HEK293 (cell line): ENCODE measurements around the gene IFNE.
"Not testable (repeated sequence)": the region's sequence is repeated elsewhere in the genome, so short reads cannot be mapped to it uniquely, and the experiment has no call there.

Source experiments
- CTCF ChIA-PET: fragments of 350-600 bp; formaldehyde crosslinking; extraction: SDS; loops from one replicate; lab custom pipeline; 2021; ENCODE audit warnings: antibody characterized with exemption; lab: Yijun Ruan, JAX
- POLR2A ChIA-PET: fragments of 300-600 bp; formaldehyde crosslinking; extraction: SDS; loops from one replicate; lab custom pipeline; 2020; ENCODE audit warnings: antibody characterized with exemption, inconsistent platforms; lab: Yijun Ruan, JAX
- H3K27ac ChIP-seq: fragments of 200-500 bp; sonication (Bioruptor generic); 2 replicates; pipeline ENCODE4 v1.5.1; 2014; ENCODE audit warnings: low read depth, low read length, control low read depth, inconsistent platforms; ENCODE audit errors: extremely low read depth
- H3K36me3 ChIP-seq, 2 experiments: fragments of 200-500 bp in 1 of 2; sonication (Bioruptor generic) in 1 of 2; 1 replicate in 1 of 2; 2 replicates in 1 of 2; pipeline ENCODE4 v1.5.1; 2014 to 2017; ENCODE audit warnings: inconsistent platforms in 2 of 2, low read length in 2 of 2; ENCODE audit not compliant: control insufficient read depth in 2 of 2, insufficient read depth in 1 of 2
- H3K4me1 ChIP-seq: fragments of 200-500 bp; sonication (Bioruptor generic); 2 replicates; pipeline ENCODE4 v1.5.1; 2014; ENCODE audit warnings: mild to moderate bottlenecking, low read length, inconsistent platforms; ENCODE audit not compliant: control insufficient read depth, insufficient read depth
- H3K4me3 ChIP-seq: 2 replicates; pipeline ENCODE4 v1.5.1; 2011; ENCODE audit warnings: low read depth, mild to moderate bottlenecking, control low read depth, low read length, moderate library complexity
- H3K9me3 ChIP-seq: fragments of 200-500 bp; sonication (Bioruptor generic); 2 replicates; pipeline ENCODE4 v1.5.1; 2014; ENCODE audit warnings: low read depth, low read length, inconsistent platforms; ENCODE audit not compliant: control insufficient read depth, insufficient read depth
- IKZF3 ChIP-seq: fragments of 450-650 bp; IDR thresholded peaks from 2 replicates; pipeline ENCODE4 v1.5.0; 2018; ENCODE audit warnings: missing biosample characterization, mild to moderate bottlenecking, missing genetic modification characterization, moderate library complexity
- KLF1 ChIP-seq: fragments of 450-650 bp; formaldehyde crosslinking; IDR thresholded peaks from 2 replicates; pipeline ENCODE4 v1.5.1; 2016; ENCODE audit warnings: missing biosample characterization, missing genetic modification characterization
- REST ChIP-seq: fragments of 450-650 bp; formaldehyde crosslinking; IDR thresholded peaks from 2 replicates; pipeline ENCODE4 v1.5.1; 2016; ENCODE audit warnings: missing biosample characterization, missing genetic modification characterization
- ZBTB26 ChIP-seq: fragments of 450-650 bp; formaldehyde crosslinking; optimal IDR thresholded peaks from 2 replicates; pipeline ENCODE3; 2016; ENCODE audit warnings: missing biosample characterization, mild to moderate bottlenecking, missing genetic modification characterization
- ZFP41 ChIP-seq: fragments of 450-650 bp; formaldehyde crosslinking; IDR thresholded peaks from 2 replicates; pipeline ENCODE4 v1.5.1; 2016; ENCODE audit warnings: missing biosample characterization, missing genetic modification characterization, borderline replicate concordance
- ZNF133 ChIP-seq: fragments of 450-650 bp; formaldehyde crosslinking; IDR thresholded peaks from 2 replicates; pipeline ENCODE4 v1.5.1; 2016; ENCODE audit warnings: missing biosample characterization, missing genetic modification characterization
- ZNF175 ChIP-seq: fragments of 450-650 bp; formaldehyde crosslinking; IDR thresholded peaks from 2 replicates; pipeline ENCODE4 v1.5.1; 2016; ENCODE audit warnings: missing biosample characterization, missing genetic modification characterization
- ZNF214 ChIP-seq: fragments of 450-650 bp; formaldehyde crosslinking; IDR thresholded peaks from 2 replicates; pipeline ENCODE4 v1.5.1; 2017; ENCODE audit warnings: missing biosample characterization, mild to moderate bottlenecking, missing genetic modification characterization, borderline replicate concordance
- ZNF274 ChIP-seq, 2 experiments: fragments of 200-500 bp in 1 of 2; fragments of 450-650 bp in 1 of 2; sonication (Bioruptor generic) in 1 of 2; formaldehyde crosslinking in 1 of 2; IDR thresholded peaks; 2 replicates each; pipeline versions ENCODE4 v1.5.1 to v1.6.1; 2014 to 2016; ENCODE audit warnings: borderline replicate concordance in 1 of 2, inconsistent platforms in 1 of 2, low read length in 1 of 2, missing biosample characterization in 1 of 2, missing genetic modification characterization in 1 of 2
- ZNF354C ChIP-seq: fragments of 450-650 bp; formaldehyde crosslinking; IDR thresholded peaks from 2 replicates; pipeline ENCODE4 v1.5.1; 2016; ENCODE audit warnings: missing biosample characterization, missing genetic modification characterization, low read depth, borderline replicate concordance
- ZNF362 ChIP-seq: fragments of 450-650 bp; formaldehyde crosslinking; IDR thresholded peaks from 2 replicates; pipeline ENCODE4 v1.5.1; 2016; ENCODE audit warnings: missing biosample characterization, missing genetic modification characterization
- ZNF37A ChIP-seq: fragments of 450-650 bp; IDR thresholded peaks from 2 replicates; pipeline ENCODE4 v1.5.1; 2018; ENCODE audit warnings: missing biosample characterization, missing genetic modification characterization
- ZNF561 ChIP-seq: fragments of 450-650 bp; IDR thresholded peaks from 2 replicates; pipeline ENCODE4 v1.5.1; 2018; ENCODE audit warnings: missing biosample characterization, missing genetic modification characterization, borderline replicate concordance
- ZNF621 ChIP-seq: fragments of 450-650 bp; formaldehyde crosslinking; IDR thresholded peaks from 2 replicates; pipeline ENCODE4 v1.5.1; 2017; ENCODE audit warnings: missing biosample characterization, missing genetic modification characterization
- ZNF624 ChIP-seq: fragments of 450-650 bp; formaldehyde crosslinking; IDR thresholded peaks from 2 replicates; pipeline ENCODE4 v1.5.1; 2017; ENCODE audit warnings: missing biosample characterization, missing genetic modification characterization
- ZNF654 ChIP-seq: fragments of 450-650 bp; formaldehyde crosslinking; IDR thresholded peaks from 2 replicates; pipeline ENCODE4 v1.5.1; 2016; ENCODE audit warnings: low read depth, missing biosample characterization, missing genetic modification characterization
- ZSCAN16 ChIP-seq: fragments of 450-650 bp; formaldehyde crosslinking; IDR thresholded peaks from 2 replicates; pipeline ENCODE4 v1.5.1; 2016; ENCODE audit warnings: missing biosample characterization, missing genetic modification characterization

The IFNE gene

GRCh38 chr9:21440139-21440538, 42.0 kb downstream of the IFNE start, which contains the start of gene IFNA1 (continued):
- TF ChIP-seq ZBTB26 (tag by site-specific recombination) (no peak), ZNF133 (no peak), IKZF3 (tag by site-specific recombination) (no peak), ZSCAN16 (no peak), ZNF362 (tag by site-specific recombination) (no peak), KLF1 (tag by site-specific recombination) (no peak)

GRCh38 chr9:21435015-21435383, 47.1 kb downstream of the IFNE start:
- POLR2A ChIA-PET, H3K4me1 ChIP-seq, H3K4me3 ChIP-seq, H3K36me3 ChIP-seq, H3K27ac ChIP-seq, H3K9me3 ChIP-seq: not testable (repeated sequence)
- CTCF ChIA-PET: interaction anchor here (0.6 to 3.3 kb wide), 28 partner anchors 8 to 372 kb away, joined by 3 to 19 read pairs (median 4); no protein-coding TSS in a partner anchor

- no peaks in the 10 kb centered on the region for H3K9me3 ChIP-seq
- no peak overlapping the region for H3K27ac ChIP-seq
- H3K36me3 ChIP-seq: no peaks in the 10 kb centered on the region
- ChIA-PET CTCF (interaction anchor here (0.6 to 3.3 kb wide), 38 partner anchors 8 to 1318 kb away, joined by 3 to 19 read pairs (median 4); no protein-coding TSS in a partner anchor), POLR2A (no interaction called here)
- peak; percentile 29; the same call in 1 of the 2 replicates for TF ChIP-seq ZNF654 (tag by site-specific recombination)
- TF ChIP-seq ZNF214 (tag by site-specific recombination): no peak
- no peaks in the 10 kb centered on the region for H3K4me1 ChIP-seq
- no peak overlapping the region for H3K4me3 ChIP-seq
Observed at GRCh38 chr9:21434202-21435014, 47.7 kb downstream of the IFNE start.

GRCh38 chr9:21432672-21433425, 49.3 kb downstream of the IFNE start:
- Histone ChIP-seq H3K27ac (no peak overlapping the region), H3K4me3 (no peak overlapping the region), H3K9me3 (no peaks in the 10 kb centered on the region), H3K36me3 (no peaks in the 10 kb centered on the region), H3K4me1 (no peaks in the 10 kb centered on the region)
- ChIA-PET CTCF (interaction anchor here (0.7 to 2.0 kb wide), 8 partner anchors 8 to 215 kb away, joined by 3 to 13 read pairs (median 4); no protein-coding TSS in a partner anchor), POLR2A (no interaction called here)
- TF ChIP-seq ZFP41 (tag by site-specific recombination): no peak
- TF ChIP-seq ZNF175: no peak
- TF ChIP-seq ZNF37A (tag by site-specific recombination): no peak
- no peak for TF ChIP-seq ZNF354C (tag by site-specific recombination)
- TF ChIP-seq ZNF561 (tag by site-specific recombination): no peak
- TF ChIP-seq ZNF624 (tag by site-specific recombination): no peak
- no peak for TF ChIP-seq ZBTB26 (tag by site-specific recombination)
- TF ChIP-seq ZNF621 (tag by site-specific recombination): no peak
- TF ChIP-seq ZNF274 (IDR thresholded peaks at IDR 0.05; ENCODE audit: low read length): no peak
- no peak for TF ChIP-seq ZNF274 (tag by site-specific recombination; IDR thresholded peaks at IDR 0.05; ENCODE audit: borderline replicate concordance)
- no peak for TF ChIP-seq REST (tag by site-specific recombination)
